Endothelial cell of umbilical vein (primary cell): ENCODE data around the gene CEP68. TPM values are rescaled to one million over a fixed set of nuclear protein-coding genes. Genes with fewer than 3 reads are reported as not detected.

ENCODE experiments used
- BruUV-seq: library from RNA; stranded (reverse); fragments of 400-500 nt; replicated peaks from 2 replicates; lab custom pipeline; 2021; lab: Mats Ljungman, UMichigan
- CTCF ChIA-PET: fragments of 300-600, 350-600 bp; sonication (Branson Sonifier 250); formaldehyde crosslinking; loops from one replicate; lab custom pipeline; 2021; ENCODE audit warnings: antibody characterized with exemption, inconsistent platforms; lab: Charles Lee
- POLR2A ChIA-PET: fragments of 300-600, 350-600 bp; sonication (Branson Sonifier 250); formaldehyde crosslinking; loops from one replicate; lab custom pipeline; 2021; ENCODE audit warnings: antibody characterized with exemption, inconsistent platforms; lab: Charles Lee
- DNase-seq: peaks from one replicate; pipeline ENCODE4 v3.0.0-alpha.2; 2011; ENCODE audit warnings: low read depth, low spot score
- FAIRE-seq: peaks from 2 replicates; lab custom pipeline; 2011; peaks lifted over from hg19 to GRCh38; lab: Jason Lieb, UNC
- H2AFZ ChIP-seq: 2 replicates; pipeline ENCODE4 v1.6.0; 2012; ENCODE audit warnings: low read depth, low read length, control low read depth, inconsistent platforms
- H3K27ac ChIP-seq: 2 replicates; pipeline ENCODE4 v1.5.1; 2011; ENCODE audit warnings: low read depth, mild to moderate bottlenecking, control low read depth, low read length, moderate library complexity; ENCODE audit not compliant: insufficient read depth
- H3K27me3 ChIP-seq, 2 experiments: 2 replicates each; pipeline versions ENCODE4 v1.6.0 to v1.6.1; 2011; ENCODE audit warnings: low read length in 2 of 2, mixed read lengths in 1 of 2; ENCODE audit not compliant: control insufficient read depth in 2 of 2, insufficient read depth in 2 of 2
- H3K36me3 ChIP-seq, 2 experiments: 2 replicates in 1 of 2; 3 replicates in 1 of 2; pipeline ENCODE4 v1.5.1; 2011; ENCODE audit warnings: low read length in 2 of 2, mild to moderate bottlenecking in 1 of 2, moderate library complexity in 1 of 2; ENCODE audit not compliant: control insufficient read depth in 2 of 2, insufficient read depth in 2 of 2; ENCODE audit errors: extremely low read depth in 1 of 2
- H3K4me1 ChIP-seq: 3 replicates; pipeline ENCODE4 v1.5.1; 2011; ENCODE audit warnings: mild to moderate bottlenecking, low read length; ENCODE audit not compliant: control insufficient read depth, insufficient read depth; ENCODE audit errors: extremely low read depth
- H3K4me2 ChIP-seq: 2 replicates; pipeline ENCODE4 v1.6.1; 2011; ENCODE audit warnings: low read length, control low read depth, mixed read lengths; ENCODE audit not compliant: insufficient read depth
- H3K4me3 ChIP-seq, 3 experiments: fragments of 200-600 bp in 1 of 3; sonication (generic), shearing (Covaris generic) in 1 of 3; replicated peaks in 1 of 3; 2 replicates each; pipeline ENCODE4 v1.5.1; 2011 to 2016; ENCODE audit warnings: control low read depth in 3 of 3, low read length in 3 of 3, mild to moderate bottlenecking in 2 of 3, inconsistent platforms in 1 of 3, low read depth in 1 of 3, moderate library complexity in 1 of 3; ENCODE audit not compliant: insufficient read depth in 1 of 3
- H3K79me2 ChIP-seq: 2 replicates; pipeline ENCODE4 v1.6.0; 2012; ENCODE audit warnings: low read length, inconsistent platforms; ENCODE audit not compliant: control insufficient read depth, insufficient read depth
- H3K9ac ChIP-seq: replicated peaks from 2 replicates; pipeline ENCODE3; 2011; ENCODE audit warnings: low read length, control low read depth; ENCODE audit not compliant: insufficient read depth; ENCODE audit errors: extremely low read depth
- H3K9me1 ChIP-seq: replicated peaks from 3 replicates; pipeline ENCODE4 v1.6.0; 2011; ENCODE audit warnings: mild to moderate bottlenecking, low read length; ENCODE audit not compliant: control insufficient read depth, insufficient read depth; ENCODE audit errors: extremely low read depth
- H3K9me3 ChIP-seq: replicated peaks from 2 replicates; pipeline ENCODE4 v1.5.1; 2012; ENCODE audit warnings: low read length, inconsistent platforms; ENCODE audit not compliant: control insufficient read depth, insufficient read depth
- H4K20me1 ChIP-seq: replicated peaks from 2 replicates; pipeline ENCODE3; 2011; ENCODE audit warnings: mild to moderate bottlenecking, low read length; ENCODE audit not compliant: control insufficient read depth, insufficient read depth; ENCODE audit errors: extremely low read depth
- CTCF ChIP-seq, 2 donors: IDR thresholded peaks; 1 replicate in 1 of 2; 2 replicates in 1 of 2; pipeline ENCODE4 v1.5.1; 2011; ENCODE audit warnings: low read length in 2 of 2, mild to moderate bottlenecking in 2 of 2, moderate library complexity in 2 of 2, control low read depth in 1 of 2, inconsistent platforms in 1 of 2, low read depth in 1 of 2; ENCODE audit not compliant: insufficient read depth in 1 of 2; ENCODE audit errors: extremely low read depth in 1 of 2
- EZH2 ChIP-seq: IDR thresholded peaks from 2 replicates; pipeline ENCODE4 v1.6.1; 2012; ENCODE audit warnings: borderline replicate concordance, low read depth, mild to moderate bottlenecking, moderate library complexity, low read length, inconsistent platforms; ENCODE audit not compliant: severe bottlenecking
- FOS ChIP-seq: IDR thresholded peaks from 2 replicates; pipeline ENCODE4 v1.6.1; 2011; ENCODE audit warnings: mild to moderate bottlenecking, low read length, moderate library complexity, borderline replicate concordance; ENCODE audit not compliant: insufficient read depth
- GATA2 ChIP-seq: IDR thresholded peaks from 2 replicates; pipeline ENCODE4 v1.7.0; 2011; ENCODE audit warnings: low read depth, mild to moderate bottlenecking, moderate library complexity, mixed read lengths, low read length; ENCODE audit not compliant: insufficient read length, insufficient read depth
- JUN ChIP-seq: IDR thresholded peaks from 2 replicates; pipeline ENCODE4 v1.6.1; 2011; ENCODE audit warnings: borderline replicate concordance, low read depth; ENCODE audit not compliant: insufficient read length, insufficient read depth
- MYC ChIP-seq: IDR thresholded peaks from one replicate; pipeline ENCODE4 v1.6.1; 2011; ENCODE audit warnings: mild to moderate bottlenecking, low read depth, low read length
- POLR2A ChIP-seq: IDR thresholded peaks from 2 replicates; pipeline ENCODE4 v1.6.1; 2012; ENCODE audit warnings: low read depth, mild to moderate bottlenecking, control low read depth, low read length
- POLR2AphosphoS5 ChIP-seq: IDR thresholded peaks from 2 replicates; pipeline ENCODE4 v1.6.1; 2012; ENCODE audit warnings: low read depth, mild to moderate bottlenecking, control low read depth, low read length, moderate library complexity; ENCODE audit not compliant: insufficient read depth
- dilution Hi-C: fragments of 300-500 bp; cut with MboI; formaldehyde crosslinking; loops from one replicate; pipeline ENCODE4 v1.15.0; 2019; ENCODE audit warnings: low sequenced_read_pairs; ENCODE audit not compliant: extremely low pct_ligation_motif_present
- intact Hi-C: fragments of 100-400 bp; cut with micrococcal nuclease; formaldehyde crosslinking; loops from one replicate; pipeline ENCODE4 v1.10.0; 2022
- polyA plus RNA-seq, 4 experiments: library from polyadenylated mRNA; depleted of rRNA in 3 of 4; stranded (reverse) in 3 of 4; unstranded in 1 of 4; fragments of >200 nt; gene quantifications; 2 replicates each; pipeline versions ENCODE4 v1.2.1 to v1.2.3, GENCODE V29; 2011 to 2012; ENCODE audit warnings: missing spikeins in 1 of 4
- total RNA-seq: library from RNA; stranded (reverse); gene quantifications from 2 replicates; pipeline ENCODE4 v1.2.3, GENCODE V29; 2021
- TF ChIP-seq, protein P1 (sequence below): IDR thresholded peaks from 2 replicates; pipeline ENCODE4 v1.6.1; 2011; ENCODE audit not compliant: insufficient read depth, insufficient read length

Gene CEP68
- total and polyA plus RNA-seq, 2 donors (not counting 3 experiments of a cell fraction or from before 2014, with no cell fraction given), result 21.4 to 22.0 TPM

DNA sequence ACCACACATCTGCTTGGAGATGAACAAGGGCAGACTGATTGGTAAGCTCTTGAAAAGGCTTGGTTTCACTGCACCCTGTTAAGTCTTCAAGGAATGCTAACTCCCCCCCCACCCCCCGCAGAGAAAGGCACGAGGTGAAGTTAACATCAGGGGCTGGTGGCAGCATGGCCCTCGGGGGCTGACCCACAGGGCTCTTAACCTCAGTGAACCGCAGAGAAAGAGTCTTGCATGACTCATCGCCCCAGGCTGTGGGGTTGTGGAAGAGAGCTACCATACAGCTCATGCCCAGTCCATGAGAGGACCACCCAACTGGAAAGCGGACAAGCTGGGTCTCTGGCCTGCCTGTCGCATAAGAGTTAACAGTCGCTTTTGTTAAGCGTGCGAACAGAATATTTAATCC, 10.6 kb upstream of the CEP68 start:
- H3K4me1 ChIP-seq, result peaks cover 10% of the 10 kb centered on the region
- ChIA-PET POLR2A (no interaction called here), CTCF (interaction anchor here (1.0 kb wide), 1 partner anchor 141 kb away, joined by 3 read pairs; no protein-coding TSS in a partner anchor)
- H4K20me1 ChIP-seq, result no peaks in the 10 kb centered on the region
- H3K36me3 ChIP-seq, result no peaks in the 10 kb centered on the region
- dilution Hi-C loops, result no loop called here
- peaks cover 0 to 7% of the 10 kb centered on the region in 2 experiments for H3K27me3 ChIP-seq
- H3K9me3 ChIP-seq, result no peaks in the 10 kb centered on the region
- no TSS peak for BruUV-seq
- intact Hi-C loops, result no loop called here
- FAIRE-seq, result no peak
- H3K27ac ChIP-seq, result no peak overlapping the region
- TF ChIP-seq EZH2, result no peak
- TF ChIP-seq FOS, result no peak
- TF ChIP-seq POLR2A, result no peak
- TF ChIP-seq CTCF (IDR thresholded peaks at IDR 0.05; ENCODE audit: extremely low read depth in 1 of 2, insufficient read depth in 1 of 2, low read depth in 1 of 2, low read length in 2 of 2), result no peak
- TF ChIP-seq, protein P1, sequence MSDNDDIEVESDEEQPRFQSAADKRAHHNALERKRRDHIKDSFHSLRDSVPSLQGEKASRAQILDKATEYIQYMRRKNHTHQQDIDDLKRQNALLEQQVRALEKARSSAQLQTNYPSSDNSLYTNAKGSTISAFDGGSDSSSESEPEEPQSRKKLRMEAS, result no peak
- TF ChIP-seq POLR2AphosphoS5, result no peak
- no peak for TF ChIP-seq MYC
- TF ChIP-seq GATA2, result no peak
- no peak for TF ChIP-seq JUN
- no peak overlapping the region for H3K4me2 ChIP-seq
- H3K4me3 ChIP-seq, result no peak overlapping the region
- no peak for DNase-seq
- H3K79me2 ChIP-seq, result no peaks in the 10 kb centered on the region
- H3K9me1 ChIP-seq, result no peaks in the 10 kb centered on the region
- H3K9ac ChIP-seq, result no peak overlapping the region
- no peak overlapping the region for H2AFZ ChIP-seq
